HEK293T (cell line): ENCODE data around the gene ANKDD1B.

Experiments
- ARNT ChIP-seq: fragments of 450-650 bp; IDR thresholded peaks from 2 replicates; pipeline ENCODE4 v1.6.1; 2017; ENCODE audit warnings: mild to moderate bottlenecking
- BHLHE40 ChIP-seq: fragments of 450-650 bp; IDR thresholded peaks from 2 replicates; pipeline ENCODE4 v1.6.1; 2016; ENCODE audit warnings: mild to moderate bottlenecking, moderate library complexity, borderline replicate concordance
- FOXA1 ChIP-seq: fragments of 450-650 bp; IDR thresholded peaks from 2 replicates; pipeline ENCODE4 v1.6.1; 2016; ENCODE audit warnings: mild to moderate bottlenecking
- FOXK2 ChIP-seq: fragments of 450-650 bp; IDR thresholded peaks from 2 replicates; pipeline ENCODE4 v1.6.1; 2016; ENCODE audit warnings: mild to moderate bottlenecking
- FOXM1 ChIP-seq: fragments of 450-650 bp; IDR thresholded peaks from 2 replicates; pipeline ENCODE4 v1.6.1; 2017; ENCODE audit warnings: mild to moderate bottlenecking, borderline replicate concordance
- L3MBTL2 ChIP-seq: fragments of 450-650 bp; conservative IDR thresholded peaks from 2 replicates; pipeline ENCODE4 v1.6.1; 2016; ENCODE audit warnings: mild to moderate bottlenecking
- NFRKB ChIP-seq: fragments of 450-650 bp; IDR thresholded peaks from 2 replicates; pipeline ENCODE4 v1.6.1; 2016; ENCODE audit warnings: mild to moderate bottlenecking, moderate library complexity
- SP1 ChIP-seq: fragments of 450-650 bp; IDR thresholded peaks from 2 replicates; pipeline ENCODE4 v1.6.1; 2017
- SUZ12 ChIP-seq: fragments of 450-650 bp; IDR thresholded peaks from 2 replicates; pipeline ENCODE4 v1.6.1; 2016; ENCODE audit warnings: mild to moderate bottlenecking
- ZNF384 ChIP-seq: fragments of 450-650 bp; IDR thresholded peaks from 2 replicates; pipeline ENCODE4 v1.6.1; 2016
- TF ChIP-seq, protein P1 (sequence below): fragments of 450-650 bp; IDR thresholded peaks from 2 replicates; pipeline ENCODE4 v1.6.1; 2016

DNA sequence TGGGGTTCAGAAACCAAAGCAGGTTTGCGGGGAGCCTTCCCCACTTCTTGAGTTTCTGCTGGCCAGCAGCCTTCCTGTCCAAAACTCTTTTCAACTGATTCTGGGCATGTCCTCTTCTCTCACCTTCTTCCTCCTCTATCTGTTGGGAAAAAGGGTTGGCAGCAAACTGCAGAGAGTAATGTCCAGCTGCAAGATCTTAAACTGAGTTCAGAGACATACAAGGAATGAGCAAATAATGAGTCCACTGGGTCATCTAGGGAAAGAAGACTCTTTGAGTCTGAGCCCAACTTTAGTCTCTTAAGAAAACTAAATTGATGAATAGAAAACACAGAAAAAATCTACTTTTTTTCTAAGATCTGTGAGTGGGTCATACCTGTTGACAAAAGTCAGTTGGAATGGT, 16.5 kb downstream of the ANKDD1B start:
- TF ChIP-seq FOXM1 (no peak), ARNT (no peak), FOXK2 (no peak), FOXA1 (no peak), ZNF384 (no peak), SUZ12 (no peak), NFRKB (no peak), SP1 (no peak), L3MBTL2 (no peak), BHLHE40 (no peak)
- TF ChIP-seq, protein P1, sequence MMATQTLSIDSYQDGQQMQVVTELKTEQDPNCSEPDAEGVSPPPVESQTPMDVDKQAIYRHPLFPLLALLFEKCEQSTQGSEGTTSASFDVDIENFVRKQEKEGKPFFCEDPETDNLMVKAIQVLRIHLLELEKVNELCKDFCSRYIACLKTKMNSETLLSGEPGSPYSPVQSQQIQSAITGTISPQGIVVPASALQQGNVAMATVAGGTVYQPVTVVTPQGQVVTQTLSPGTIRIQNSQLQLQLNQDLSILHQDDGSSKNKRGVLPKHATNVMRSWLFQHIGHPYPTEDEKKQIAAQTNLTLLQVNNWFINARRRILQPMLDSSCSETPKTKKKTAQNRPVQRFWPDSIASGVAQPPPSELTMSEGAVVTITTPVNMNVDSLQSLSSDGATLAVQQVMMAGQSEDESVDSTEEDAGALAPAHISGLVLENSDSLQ: no peak
